Measurements from ENCODE around the gene CNTD1.

CNTD1 gene

GRCh38 chr17:42779936-42780850 lies 18.5 kb upstream of the CNTD1 start, which contains the start of gene WNK4:
Gene WNK4, plus strand, starts transcription at chr17:42780610. Its CDS starts 89 bp downstream, at chr17:42780699.
- no peak for DNase-seq

DNA sequence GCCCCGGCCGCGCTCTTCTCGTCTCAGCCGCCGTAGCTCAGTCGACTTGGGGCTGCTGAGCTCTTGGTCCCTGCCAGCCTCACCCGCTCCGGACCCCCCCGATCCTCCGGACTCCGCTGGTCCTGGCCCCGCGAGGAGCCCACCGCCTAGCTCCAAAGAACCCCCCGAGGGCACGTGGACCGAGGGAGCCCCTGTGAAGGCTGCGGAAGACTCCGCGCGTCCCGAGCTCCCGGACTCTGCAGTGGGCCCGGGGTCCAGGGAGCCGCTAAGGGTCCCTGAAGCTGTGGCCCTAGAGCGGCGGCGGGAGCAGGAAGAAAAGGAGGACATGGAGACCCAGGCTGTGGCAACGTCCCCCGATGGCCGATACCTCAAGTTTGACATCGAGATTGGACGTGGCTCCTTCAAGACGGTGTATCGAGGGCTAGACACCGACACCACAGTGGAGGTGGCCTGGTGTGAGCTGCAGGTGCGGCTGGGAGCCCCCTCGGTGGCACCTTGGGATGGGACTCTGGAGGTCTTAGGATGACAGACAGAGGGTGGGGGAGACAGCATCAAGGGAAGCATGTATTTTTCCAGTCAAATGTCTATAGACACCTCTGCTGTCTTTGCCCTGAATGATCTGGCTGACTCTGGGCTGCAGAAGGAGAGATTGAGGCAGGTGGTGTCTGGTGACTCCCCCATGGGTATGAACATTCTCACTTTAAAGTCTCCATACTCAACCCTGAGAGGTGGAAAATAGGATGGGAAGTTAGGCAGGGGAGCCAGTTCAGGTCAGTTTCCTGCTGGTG lies 17.6 kb upstream of the CNTD1 start:
- DNase-seq, result no peak

DNA sequence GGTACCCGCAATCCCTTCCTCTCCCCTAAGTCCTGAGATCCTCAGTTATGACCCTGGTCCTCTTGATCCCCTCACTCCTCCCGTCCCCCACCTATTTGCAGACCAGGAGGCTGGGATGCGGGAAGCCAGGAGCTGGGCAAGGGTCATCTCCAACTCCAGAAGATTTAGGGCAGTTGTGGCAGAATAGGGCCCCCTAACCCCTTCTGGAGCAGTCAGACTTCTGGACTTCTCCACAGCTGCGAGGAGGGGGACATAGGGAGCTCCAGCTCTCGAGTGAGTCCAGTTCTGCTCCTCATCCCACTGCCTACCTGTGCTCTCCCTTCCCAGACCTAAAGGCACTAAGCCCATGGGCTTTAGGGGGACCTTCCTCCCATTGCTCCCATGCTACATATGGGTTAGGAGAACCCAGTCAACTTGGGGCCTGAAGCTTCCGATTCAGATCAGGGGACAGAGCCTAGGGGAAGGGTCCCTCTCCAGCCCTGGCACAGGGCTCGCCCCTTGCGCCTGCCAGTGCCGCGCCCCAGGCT lies 17.0 kb upstream of the CNTD1 start:
- no peak for DNase-seq

GRCh38 chr17:42782166-42783061 lies 16.2 kb upstream of the CNTD1 start:
- DNase-seq, result no peak

- no peak for DNase-seq
Observed at GRCh38 chr17:42783062-42783790, 15.4 kb upstream of the CNTD1 start.

GRCh38 chr17:42783791-42784138 lies 14.9 kb upstream of the CNTD1 start:
- no peak for DNase-seq

DNA sequence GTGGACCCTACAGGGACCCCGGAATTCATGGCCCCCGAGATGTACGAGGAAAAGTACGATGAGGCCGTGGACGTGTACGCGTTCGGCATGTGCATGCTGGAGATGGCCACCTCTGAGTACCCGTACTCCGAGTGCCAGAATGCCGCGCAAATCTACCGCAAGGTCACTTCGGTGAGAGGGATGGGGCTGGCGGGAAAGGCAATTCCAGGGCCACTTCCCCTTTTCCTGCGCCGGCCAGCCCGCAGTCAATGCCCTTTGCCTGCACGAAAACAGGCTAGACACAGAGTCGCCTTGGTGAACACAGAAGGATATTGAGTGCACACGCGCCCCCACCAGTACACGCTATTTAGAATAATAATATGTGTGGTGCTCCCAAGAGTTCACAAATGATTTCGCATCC lies 14.3 kb upstream of the CNTD1 start:
- no peak for DNase-seq

DNA sequence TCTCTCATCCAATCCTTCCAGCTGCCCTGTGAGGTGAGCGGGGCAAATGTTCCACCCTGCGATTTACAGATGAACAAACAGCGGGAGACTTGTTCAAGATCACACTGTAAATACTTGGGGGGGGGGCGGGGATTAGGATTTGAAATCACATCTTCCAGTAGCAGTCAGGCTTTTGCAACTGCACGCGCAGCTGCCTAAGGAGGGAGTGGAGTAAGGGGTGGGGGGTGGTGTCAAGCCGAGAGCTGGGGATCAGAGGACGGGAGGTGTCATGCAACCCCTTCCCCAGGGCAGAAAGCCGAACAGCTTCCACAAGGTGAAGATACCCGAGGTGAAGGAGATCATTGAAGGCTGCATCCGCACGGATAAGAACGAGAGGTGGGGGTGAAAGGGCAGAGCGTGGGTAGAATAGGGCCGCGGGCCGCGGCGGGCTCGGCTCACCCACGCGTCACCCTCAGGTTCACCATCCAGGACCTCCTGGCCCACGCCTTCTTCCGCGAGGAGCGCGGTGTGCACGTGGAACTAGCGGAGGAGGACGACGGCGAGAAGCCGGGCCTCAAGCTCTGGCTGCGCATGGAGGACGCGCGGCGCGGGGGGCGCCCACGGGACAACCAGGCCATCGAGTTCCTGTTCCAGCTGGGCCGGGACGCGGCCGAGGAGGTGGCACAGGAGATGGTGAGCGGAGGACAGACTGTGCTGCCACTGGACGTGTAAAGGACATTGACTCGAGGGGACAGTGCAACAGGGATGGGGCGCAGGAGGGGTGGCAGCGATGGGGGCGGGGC lies 13.7 kb upstream of the CNTD1 start:
- no peak for DNase-seq

DNA sequence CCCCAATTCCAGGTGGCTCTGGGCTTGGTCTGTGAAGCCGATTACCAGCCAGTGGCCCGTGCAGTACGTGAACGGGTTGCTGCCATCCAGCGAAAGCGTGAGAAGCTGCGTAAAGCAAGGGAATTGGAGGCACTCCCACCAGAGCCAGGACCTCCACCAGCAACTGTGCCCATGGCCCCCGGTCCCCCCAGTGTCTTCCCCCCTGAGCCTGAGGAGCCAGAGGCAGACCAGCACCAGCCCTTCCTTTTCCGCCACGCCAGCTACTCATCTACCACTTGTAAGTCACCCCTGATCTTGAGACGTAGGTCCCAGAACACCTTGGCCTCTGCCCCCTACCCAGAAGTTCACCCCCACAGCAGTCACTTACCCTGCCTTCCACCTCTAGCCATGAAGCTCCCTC lies 11.4 kb upstream of the CNTD1 start:
- DNase-seq, result no peak

DNA sequence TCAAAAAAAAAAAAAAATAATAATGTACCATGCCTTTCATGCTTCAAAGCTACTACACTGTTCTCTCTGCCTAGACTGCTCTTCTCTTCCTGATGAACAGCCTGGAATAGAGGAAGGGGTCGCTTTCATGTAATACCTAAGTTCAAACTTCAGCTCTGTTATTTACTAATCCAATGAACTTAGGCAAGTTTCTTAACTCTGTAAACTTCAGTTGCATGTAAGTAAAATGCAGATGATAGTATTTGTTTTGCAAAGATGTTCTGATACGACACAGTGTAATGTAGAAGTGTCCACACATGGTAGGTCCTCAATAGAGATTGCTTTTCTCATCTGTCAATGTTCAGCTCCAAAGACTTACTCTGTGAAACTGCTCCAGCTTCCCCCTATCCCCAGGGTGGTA lies 6.7 kb upstream of the CNTD1 start:
- no peak for DNase-seq

GRCh38 chr17:42792545-42792944 lies 6.1 kb upstream of the CNTD1 start:
- DNase-seq, result no peak

DNA sequence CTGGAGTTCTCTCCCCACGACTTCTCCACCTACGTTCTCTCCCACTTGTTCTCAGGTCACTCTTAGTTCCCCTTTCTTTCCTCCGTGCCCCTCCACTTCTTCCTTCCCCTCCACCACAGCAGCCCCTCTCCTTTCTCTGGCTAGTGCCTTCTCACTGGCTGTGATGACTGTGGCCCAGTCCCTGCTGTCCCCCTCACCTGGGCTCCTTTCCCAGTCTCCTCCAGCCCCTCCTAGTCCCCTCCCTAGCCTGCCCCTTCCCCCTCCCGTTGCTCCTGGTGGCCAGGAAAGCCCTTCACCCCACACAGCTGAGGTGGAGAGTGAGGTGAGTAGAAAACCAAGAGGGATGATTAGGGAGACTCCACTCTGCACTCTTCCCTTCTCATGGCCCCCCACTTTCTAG lies 3.6 kb upstream of the CNTD1 start:
- no peak for DNase-seq

GRCh38 chr17:42795465-42795864 lies 3.2 kb upstream of the CNTD1 start:
- DNase-seq, result no peak

- DNase-seq, result no peak
Observed at GRCh38 chr17:42796066-42796758, 2.4 kb upstream of the CNTD1 start.

GRCh38 chr17:42797067-42798007 lies 1.3 kb upstream of the CNTD1 start:
- DNase-seq, result no peak

DNA sequence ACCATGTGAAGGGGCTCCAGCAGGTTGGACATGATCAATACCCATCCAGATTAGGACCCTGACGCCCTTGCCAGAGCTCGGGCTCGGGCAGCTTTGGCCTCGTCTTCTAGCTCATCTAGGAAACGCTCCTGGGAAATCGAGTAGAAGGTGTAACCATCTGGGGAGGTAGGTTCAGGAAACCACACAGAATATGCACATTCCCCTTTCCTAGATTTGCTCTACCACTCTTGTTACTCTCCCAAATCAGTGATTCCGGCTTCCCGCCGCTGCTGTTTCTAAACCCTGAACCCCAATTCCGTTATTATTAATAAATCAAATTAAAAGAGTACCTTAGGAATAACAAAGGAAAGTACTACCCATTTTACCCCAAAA lies 664 bp upstream of the CNTD1 start:
- DNase-seq, result no peak

DNA sequence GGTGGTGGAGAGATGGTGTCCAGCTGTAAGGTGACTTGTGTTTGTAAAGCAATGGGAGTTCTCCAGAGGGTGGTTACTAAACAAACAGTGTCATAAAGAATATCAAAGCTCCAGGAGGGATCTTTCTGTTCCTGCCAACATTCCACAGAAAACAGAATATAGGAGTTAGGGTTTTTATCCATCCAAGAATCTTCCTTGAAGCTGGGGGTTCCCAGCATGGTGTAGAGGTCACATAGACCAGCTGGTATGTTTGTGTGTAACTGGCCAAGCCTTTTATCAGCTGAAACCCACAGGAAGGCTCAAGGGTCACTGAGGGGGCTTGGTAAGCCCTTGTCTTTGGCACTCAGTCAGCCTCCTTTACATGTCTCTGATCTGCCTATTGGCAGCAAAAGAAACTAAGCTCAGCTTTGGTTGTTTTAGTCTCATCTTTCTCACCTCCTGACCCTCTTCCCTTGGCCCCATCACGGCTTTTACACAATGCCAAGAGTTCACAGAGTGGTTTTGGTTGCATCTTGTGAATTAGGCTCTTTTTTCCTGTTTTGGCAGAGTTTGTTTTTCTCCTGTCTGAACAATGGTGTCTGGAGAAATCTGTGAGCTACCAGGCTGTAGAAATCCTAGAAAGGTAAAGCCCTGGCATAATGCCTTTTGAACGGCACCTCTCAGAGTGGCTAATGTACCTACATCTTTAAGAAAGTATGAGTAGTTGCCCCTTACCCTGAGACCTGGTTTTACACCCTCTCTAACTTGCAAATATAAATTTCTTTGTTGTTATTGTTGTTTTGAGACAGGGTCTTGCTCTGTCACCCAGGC lies 4.6 kb downstream of the CNTD1 start:
- no peak for DNase-seq

GRCh38 chr17:42804918-42805367 lies 6.3 kb downstream of the CNTD1 start:
- DNase-seq, result no peak

DNA sequence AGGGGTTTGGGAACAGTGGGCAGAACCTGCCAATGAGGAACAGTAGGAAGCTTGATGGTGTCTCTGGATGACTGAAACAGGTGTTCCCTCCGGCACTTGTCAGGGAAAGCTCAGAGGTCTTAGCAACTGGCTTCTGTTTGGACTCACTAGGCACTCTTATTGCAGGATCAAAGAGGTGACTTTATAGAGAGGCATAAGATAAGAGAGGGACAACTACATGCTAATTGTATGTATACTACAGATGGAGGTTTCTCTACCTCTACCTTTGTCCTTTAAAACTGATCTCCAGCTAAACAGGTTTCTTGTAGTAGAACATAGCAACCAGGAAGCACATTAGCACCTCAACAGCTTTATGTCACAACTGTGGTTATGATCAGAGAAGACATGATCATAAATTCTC lies 7.6 kb downstream of the CNTD1 start:
- no peak for DNase-seq

All from DMS 273 treated with DMSO at 0.1 percent for 48 hours (cell line).